ENCODE results near the gene VAV1.

GRCh38 chr19:6864325-6864940 is 91.9 kb downstream of the VAV1 start:
- TF ChIP-seq, protein P1, sequence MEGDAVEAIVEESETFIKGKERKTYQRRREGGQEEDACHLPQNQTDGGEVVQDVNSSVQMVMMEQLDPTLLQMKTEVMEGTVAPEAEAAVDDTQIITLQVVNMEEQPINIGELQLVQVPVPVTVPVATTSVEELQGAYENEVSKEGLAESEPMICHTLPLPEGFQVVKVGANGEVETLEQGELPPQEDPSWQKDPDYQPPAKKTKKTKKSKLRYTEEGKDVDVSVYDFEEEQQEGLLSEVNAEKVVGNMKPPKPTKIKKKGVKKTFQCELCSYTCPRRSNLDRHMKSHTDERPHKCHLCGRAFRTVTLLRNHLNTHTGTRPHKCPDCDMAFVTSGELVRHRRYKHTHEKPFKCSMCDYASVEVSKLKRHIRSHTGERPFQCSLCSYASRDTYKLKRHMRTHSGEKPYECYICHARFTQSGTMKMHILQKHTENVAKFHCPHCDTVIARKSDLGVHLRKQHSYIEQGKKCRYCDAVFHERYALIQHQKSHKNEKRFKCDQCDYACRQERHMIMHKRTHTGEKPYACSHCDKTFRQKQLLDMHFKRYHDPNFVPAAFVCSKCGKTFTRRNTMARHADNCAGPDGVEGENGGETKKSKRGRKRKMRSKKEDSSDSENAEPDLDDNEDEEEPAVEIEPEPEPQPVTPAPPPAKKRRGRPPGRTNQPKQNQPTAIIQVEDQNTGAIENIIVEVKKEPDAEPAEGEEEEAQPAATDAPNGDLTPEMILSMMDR (IDR thresholded peaks at IDR 0.05), result no peak
- TF ChIP-seq POLR2A (IDR thresholded peaks at IDR 0.05), result no peak

Measured in esophagus squamous epithelium (tissue), 4 donors.